ENCODE results near the gene LTBP3.
A peak's percentile ranks its signal among the peaks of the same experiment; 100 is the strongest.

The LTBP3 gene

DNA sequence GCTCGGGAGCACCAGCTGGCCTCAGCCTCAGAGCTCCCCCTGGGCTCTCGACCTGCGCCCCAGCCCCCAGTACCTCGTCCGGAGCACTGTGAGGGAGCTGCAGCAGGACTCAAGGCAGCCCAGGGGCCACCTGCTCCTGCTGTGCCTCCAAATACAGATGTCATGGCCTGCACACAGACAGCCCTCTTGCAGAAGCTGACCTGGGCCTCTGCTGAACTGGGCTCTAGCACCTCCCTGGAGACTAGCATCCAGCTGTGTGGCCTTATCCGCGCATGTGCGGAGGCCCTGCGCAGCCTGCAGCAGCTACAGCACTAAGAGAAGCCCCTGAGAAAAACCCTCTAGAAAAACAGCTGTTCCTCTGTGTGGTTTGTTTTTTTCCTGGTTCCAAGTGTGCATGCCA, 13.3 kb upstream of the LTBP3 start:
- no peak for DNase-seq

DNA sequence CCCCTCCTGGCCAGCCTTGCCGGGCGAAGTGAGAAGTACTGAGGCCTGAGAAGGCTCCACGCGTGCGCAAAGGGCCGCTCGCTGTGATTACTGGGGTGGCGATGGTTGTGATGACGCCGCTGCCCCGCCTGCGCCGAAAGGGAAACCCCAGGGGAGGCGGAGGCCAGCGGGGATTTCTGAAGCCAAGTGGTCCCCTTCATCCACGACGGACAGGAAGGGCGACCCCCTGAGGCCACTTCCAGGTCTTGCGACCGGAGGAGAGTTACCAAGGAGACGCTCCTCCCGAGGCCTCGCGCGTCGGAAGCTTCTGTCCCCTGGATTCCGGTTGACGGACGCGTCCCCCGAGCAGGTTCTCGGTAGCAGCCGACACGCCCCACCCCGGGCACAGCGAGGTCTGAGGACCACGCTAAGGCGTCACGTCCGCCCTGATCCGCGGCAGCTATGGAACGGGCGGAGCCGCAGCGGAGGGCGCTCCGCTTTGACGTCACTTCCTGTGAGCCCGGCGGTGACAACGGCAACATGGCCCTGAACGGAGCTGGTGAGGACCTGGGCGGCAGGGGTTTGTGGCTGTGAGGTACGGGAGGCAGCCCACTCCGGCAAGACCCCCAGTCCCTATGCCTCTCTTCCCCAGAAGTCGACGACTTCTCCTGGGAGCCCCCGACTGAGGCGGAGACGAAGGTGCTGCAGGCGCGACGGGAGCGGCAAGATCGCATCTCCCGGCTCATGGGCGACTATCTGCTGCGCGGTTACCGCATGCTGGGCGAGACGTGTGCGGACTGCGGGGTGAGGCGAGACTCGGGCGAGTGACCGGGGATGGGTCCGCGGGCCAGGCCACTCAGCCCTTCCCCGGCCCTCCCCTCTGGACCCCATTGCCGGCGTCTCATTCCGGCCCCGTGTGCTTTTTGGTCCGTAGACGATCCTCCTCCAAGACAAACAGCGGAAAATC, 12.1 kb upstream of the LTBP3 start, which contains the start of gene ZNRD2:
TSS of gene ZNRD2 (plus strand) at position 505 of the 946 bp plus-strand sequence. CDS start at position 520, 15 bp downstream.
- DNase-seq, result peak; percentile 98 to 99

DNA sequence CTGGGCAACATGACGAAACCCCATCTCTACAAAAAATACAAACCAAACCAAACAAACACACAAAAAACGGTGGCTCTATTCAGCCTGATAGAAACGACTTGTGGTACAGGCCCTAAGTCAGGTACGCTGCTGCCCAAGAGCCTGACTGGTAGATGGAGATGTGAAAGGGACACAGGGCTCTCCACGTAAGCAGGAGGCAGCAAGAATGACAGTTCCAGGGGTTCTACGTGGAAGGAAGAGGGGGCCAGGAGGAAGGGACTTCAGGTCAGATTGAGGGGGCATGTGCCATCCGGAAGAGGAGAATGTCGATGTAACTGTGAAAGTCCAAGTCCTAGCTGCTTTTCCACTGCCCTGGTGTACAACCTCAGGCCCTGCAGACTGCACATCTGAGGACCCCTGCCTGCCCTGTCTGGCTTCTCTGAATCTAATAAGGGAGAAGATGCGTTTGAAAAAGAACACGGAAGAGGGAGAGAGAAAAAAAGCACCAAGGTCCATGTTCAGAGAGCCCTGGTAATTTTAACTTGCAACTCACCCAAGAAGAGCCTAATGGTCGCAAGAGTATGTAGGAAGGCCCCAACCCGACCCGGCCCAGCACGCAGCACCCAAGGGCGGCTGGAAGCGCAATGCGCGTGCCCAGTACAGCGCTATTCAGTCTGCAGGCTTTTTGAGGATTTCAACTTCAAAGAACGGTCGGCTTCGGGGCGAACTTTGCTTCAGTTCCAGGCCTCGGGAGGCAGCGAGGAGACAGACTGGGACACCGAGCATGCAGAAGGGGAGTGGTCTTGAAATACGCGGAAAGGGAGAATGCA, 11.2 kb upstream of the LTBP3 start:
- DNase-seq, result no peak

DNA sequence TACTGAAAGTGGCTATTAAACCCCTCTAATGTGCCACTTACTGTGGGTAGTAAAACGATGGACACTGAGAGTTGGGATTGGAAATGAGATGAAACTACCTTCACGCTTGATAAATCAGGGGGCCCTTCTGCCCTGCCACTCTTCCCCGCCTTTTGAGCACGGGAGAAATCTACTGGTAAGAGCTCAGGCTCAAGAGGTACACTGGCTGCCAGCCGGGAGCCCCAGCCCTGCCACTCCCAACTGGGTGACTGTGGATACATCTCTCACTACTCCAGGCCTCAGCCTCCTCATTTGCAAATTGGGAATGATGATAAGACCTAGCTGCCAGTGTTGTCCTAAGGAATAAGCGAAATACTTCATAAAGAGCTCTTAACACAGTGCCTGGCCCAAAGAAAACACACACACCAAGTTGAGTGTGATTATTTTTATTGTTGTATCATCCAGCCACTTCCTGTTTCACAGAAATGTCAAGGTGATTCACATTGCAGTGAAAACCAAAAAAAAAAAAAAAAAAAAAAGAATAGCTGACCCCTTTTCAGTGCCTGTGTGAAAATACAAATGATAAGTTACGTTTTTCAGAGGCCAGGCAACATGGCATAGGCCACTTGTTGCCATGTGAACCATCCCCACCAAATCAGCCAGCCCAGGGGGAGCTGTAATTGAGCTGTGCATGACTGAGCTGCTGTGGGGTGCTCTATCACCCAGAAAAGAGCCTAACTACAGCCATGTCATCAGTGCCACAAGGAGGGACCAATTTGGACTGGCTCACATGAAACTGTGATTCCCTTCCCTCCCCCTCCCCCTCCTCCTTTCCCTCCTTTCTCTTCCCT, 7.7 kb upstream of the LTBP3 start:
- peak; percentile 72 to 84 for DNase-seq

DNA sequence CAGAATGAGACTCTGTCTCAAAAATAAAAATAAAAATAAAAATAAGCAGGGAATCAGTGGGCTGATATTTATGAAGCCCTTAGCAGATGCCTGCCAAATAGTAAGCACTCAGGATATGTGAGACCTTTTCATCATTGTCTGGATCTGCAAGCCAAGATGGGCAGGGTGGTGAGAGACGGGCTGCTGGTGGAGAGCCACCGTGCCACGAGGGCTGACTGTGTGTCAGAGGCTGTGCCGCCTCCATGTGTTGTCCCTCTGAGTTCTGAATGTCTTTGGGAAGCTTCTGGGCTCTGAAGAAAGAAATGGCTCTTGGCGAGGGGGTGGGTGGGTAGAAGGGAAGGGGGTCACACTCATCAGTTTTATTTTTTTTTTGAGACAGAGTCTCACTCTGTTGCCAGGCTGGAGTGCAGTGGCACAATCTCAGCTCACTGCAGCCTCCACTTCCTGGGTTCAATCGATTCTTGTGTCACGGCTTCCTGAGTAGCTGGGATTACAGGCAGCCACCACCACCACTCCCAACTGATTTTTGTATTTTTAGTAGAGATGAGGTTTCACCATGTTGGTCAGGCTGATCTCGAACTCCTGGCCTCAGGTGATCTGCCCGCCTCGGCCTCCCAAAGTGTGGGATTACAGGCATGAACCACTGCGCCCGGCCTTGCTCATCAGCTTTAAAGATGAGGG, 6.9 kb upstream of the LTBP3 start:
- peak in 1 of 2 donors; percentile 63 for DNase-seq

DNA sequence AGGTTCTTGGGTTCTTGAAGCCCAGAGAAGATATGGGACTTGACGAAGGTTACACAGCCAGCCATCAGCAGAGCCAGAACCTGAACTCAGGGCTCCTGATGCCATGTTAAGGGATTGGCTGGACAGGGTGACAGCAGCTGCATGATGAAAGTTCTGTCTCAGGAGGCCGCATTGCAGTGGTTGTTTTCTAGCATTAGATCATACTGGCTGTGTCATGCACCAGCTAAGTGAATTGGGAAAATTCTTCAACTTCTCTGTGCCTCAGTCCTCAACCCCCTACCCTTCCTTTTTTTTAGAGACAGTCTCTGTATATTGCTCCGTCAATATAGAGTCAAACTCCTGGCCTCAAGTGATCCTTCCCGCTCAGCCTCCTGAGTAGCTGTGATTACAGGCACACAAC, 5.4 kb upstream of the LTBP3 start:
- no peak for DNase-seq

DNA sequence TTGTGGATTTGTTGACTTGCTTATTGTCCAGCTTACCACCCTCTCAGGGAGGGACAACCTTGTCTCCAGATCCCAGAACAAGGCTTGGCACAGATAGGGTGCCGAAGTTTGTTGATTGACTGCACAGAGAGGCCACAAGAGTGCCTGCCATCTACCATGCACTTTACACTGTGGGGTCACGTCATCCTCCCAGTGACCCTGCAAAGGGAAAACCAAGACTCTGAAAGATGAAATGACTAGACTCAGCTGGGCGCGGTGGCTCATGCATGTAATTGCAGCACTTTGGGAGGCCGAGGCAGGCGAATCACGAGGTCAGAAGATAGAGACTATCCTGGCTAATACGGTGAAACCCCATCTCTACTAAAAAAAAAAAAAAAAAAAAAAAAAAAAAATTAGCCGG, 4.6 kb upstream of the LTBP3 start:
- DNase-seq, result no peak

DNA sequence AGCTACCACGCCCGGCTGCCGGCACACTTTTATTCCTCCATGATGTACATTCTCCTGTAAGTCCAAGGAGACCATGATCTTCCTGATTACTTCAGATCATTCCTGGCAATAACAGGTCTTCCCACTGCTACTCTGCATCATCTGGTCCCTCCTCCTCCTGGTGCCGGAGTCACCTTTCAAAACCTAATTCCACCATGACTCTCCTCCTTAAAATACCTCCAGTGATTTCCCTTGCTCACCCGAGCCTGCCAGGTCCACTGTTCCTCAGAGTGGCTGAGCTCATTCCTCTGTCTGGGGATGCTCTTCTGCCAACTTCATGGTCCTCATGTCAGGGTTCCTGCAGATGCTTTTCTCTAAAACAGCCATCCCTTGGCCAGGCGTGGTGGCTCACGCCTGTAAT, 3.9 kb upstream of the LTBP3 start:
- no peak for DNase-seq

DNA sequence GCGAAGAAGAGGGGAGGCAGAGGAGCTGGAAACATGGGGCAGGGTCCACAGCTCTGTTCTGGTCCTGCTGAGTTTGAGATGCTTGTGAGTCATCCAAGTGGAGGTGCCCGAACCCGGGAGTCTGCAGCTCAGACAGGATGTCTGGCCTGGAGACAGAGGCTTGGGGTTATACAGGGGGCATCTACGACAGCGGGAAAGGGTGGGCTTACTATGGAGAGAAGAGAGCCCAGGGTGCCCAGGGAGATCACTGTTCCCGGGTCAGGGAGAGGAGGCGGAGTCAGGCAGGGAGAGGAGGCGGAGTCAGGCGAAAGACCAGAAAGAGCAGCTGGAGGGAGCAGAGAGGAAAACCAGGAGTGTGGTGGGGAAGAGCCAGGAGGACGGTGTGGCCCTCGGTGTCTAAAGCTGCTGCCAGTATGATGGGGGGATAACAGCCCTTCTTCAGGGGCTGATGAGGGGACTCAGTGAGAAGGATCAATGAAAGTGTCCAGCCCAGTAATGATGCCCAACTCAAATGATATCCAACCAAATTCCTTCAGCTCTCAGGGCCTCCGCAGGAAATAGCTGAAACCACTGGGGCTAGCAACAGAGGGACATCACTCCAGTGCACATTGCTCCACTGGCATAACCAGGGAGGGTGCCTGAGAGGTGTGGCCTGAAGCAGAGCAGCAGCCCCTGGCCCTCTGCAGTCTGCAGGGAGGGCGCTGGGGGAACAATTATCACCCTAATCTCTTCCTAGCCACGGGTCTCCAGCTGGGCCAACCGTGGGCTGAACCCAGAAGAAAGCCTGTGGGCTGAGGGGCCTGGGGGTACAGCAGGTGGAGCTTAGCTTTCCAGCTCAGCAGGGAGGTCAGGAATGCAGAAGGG, 2.6 kb upstream of the LTBP3 start:
- DNase-seq, result no peak

DNA sequence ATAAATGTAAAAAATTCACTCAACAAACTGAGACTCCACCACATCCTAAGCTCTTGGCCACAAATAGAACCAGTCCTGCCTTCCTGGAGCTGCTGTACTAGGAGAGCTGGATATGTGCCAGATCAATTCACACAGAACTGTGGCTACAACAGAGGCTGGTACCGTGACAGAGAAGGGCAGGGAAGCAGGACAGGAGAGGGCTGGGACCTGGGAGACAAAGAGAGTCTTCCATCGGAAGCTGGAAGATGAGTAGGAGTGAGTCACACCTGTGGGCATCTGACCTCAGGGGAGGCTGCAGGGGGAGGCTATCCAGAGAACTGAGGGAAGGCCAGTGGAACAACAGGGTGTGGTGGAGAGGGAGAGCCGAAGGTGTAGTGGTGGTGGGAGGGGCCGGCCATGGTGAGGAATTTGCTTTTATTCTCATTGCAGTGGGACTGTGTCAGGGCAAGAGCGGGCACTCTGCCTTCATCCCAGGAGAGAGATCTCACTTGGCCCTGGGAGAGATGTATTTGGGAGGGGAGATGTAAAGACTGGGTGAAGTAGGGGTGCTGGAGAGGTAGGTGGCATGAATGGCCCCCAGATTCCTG, 1.9 kb upstream of the LTBP3 start:
- DNase-seq, result no peak

DNA sequence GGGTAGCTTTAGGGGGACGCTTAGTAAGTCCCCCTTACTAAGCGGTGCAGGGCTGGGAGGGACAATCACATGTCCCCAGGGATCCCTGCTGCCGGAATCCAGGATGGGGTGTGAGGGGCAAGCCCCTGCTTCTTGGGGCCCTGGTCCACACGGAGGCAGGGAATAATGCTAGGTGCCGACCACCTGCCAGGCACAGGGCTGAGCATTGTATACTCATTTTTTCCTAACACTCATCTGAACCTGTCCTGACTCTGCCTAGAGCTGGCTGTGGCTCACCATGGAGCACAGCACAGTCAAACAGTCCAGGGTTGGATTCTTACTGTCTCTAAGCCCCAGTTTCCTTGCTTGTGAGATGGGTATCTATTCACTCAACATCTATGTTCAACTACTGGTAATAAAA, 1.4 kb upstream of the LTBP3 start:
- DNase-seq, result no peak

DNA sequence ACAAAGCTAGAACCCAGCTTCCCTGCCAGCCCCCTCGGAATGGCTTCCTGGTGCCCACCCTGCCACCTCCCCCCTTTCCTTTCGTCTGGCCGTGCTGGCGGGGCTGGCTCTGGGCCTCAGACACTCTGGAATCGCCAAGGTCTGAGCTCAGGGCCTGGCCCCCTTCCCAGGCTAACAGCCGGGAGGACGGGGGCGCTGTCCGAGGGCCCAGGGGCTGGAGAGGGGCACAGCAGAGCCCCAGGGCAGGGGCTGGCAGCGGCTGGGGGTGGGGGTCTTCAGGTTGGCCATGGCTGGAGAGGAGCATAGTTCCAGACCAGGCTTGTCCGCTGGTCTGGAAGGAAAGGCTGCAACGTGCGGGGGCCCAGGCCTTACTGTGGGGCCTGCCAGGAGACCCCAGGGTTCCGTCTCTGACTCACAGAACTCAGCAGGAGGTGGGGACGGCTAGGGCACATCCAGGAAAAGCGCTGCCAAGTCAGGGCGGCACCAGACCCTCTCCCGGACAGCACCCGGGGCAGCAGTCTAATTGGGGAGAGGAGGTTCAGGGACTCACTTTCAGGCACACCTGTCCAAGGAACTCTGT, 861 bp upstream of the LTBP3 start:
- DNase-seq, result no peak

DNA sequence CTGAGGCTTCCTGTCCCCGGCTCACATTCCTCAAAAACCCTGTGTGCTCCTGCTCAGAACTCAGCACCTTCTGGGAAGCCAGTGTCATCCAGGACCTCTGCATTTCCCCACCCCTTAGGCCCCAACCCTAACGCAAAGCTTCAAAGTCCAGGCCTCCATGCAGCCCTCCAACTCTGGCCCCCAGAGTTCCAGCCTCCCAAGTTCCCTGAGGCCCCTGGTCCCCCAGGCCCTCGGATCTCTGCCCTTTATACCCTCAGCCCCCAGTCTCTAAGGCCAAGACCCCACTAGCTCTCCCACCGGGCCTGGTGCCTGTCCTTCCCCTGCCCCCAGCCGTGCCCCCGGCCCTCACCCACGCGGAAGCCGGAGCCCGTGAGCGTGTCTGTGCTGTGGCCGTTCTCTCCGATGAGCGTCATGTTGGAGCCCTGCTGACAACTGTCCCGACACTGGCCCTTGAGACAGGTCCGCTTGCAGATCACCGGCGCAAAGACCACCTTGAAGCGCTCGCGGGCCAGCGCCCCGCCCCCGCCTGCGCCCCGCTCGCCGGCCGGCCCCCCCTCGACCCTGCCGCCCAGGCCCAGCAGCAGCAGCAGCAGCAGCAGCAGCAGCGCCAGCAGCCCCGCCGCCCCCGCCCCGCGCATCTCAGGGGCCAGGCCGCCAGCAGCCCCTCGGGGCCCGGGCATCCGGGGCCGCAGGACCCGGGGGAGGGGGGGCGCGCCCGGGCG, 718 bp downstream of the LTBP3 start:
- DNase-seq, result no peak

DNA sequence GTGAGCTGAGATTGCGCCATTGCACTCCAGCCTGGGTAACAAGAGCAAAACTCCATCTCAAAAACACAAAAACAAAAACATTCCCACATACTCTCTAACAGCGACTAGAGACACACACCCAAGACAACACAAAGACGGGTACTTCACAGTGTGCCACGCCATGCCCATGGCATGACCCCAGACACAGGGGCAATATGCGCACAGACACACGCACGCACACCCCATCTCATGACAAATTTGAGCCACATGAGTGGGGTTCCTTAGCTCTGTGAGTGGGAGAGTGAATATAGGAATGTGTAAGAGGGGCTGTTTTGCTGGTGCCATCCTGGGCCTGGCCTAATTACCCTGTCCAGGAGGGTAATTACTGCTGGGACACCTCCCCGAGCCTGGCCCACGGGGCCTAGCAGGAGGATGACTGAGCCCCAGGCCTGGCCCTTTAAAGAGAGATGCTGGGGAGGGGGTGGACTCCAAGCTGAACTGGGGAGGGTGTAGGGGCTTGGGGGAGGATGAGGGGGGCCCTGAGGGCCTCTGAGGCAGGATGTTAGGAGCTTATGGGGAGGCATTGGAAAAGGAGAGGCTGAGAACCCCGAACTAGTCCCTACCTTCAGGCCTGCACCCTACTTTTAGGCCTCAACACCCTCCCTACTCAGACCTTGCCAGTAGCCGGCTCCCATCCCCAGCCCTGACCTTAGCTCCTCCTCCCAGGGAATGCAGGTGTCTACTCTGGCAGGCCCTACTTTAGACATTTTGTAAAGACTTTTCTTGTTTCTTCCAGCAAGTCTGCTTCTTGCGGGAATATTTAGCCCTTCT, 1.5 kb downstream of the LTBP3 start:
- DNase-seq, result no peak

DNA sequence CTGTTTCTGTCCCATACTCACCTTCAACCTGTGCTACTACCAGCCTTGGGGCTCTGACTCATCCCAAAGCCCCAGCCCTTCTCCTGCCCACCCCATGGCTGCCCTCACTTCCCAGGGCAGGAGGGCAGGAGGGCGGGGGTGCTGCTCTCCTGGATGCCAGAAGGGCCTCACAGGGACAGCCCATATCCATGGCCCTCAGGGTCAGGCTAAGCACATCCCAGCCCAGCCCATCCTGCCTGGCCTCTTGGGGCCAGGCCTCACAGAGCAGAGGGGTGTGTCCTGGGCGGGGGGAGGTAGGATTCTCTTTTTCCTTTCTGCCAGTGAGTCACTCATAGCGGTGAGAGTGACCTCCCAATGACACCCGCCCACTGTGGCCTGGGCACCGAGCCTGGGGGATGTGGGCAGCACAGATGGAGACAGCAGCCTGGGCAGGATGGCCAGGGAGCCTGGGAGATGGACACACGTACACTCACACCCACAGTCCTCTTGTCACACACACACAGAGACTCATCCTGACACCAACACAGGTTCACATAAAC, 2.4 kb downstream of the LTBP3 start:
- DNase-seq, result no peak

DNA sequence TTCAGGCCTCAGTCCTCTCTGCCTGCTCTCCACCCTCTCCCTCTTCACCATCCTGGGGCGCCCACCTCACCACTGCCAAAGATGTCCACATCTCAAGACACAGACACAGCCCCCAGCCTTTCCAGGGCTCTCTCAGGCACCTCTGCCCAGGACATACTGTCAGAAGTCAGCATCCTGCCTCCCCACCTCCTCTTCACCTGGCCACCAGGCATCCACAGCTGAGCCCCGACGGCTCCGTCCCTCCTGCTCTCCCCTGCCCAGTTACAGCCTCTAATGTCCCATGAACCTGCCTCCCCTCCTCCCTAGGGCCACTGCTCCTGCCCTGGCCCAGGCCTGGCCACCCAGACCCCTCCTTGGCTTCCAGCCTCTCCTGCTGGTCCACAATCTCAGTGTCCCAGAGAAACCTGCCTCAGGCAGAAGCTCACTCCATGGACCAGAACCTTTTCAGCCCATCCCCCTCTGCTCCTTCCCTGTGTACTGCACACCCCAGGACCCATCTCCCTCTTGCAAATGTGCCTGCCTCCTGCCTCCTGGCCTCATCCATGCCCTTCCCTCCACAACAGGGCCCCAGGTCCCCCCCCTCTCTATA, 3.2 kb downstream of the LTBP3 start:
- no peak for DNase-seq

DNA sequence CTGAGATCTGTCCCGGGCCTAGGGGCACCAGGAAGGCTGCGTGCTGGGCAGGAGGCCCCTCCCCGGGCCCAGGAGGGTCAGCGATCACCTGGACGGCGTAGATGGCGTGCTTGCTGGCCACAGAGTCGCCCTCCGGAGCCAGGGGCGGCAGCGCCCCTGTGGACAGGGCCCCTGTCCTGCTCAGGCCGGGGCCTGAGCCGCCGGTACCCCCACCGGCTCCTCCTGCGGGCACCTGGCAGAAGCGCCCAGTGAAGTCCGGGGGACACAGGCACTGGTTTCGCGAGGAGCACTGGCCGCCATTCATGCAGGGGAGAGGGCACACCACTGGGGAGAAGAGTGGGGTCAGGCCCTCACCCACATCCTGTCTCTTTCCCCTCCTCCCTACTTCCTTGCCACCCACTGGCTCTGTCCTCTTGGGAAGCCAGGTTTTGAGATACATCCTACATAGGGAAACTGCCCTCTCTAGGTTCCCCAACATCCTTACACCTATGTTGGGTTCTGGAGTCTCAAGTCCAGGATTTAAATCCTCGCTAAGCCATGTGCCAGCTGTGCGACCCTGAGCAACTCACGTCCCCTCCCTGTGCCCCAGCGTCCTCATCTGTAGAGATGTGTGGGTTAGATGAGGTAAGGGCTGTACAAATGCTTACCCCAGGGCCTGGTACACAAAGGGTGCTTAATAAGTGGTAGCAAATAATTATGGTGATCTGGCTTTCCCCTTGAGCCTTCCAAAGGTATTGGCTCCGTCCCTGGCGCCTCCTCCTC, 3.9 kb downstream of the LTBP3 start:
- no peak for DNase-seq
